GM12873 (cell line): Measurements from ENCODE around the gene SH3RF1.

ENCODE experiments used
- CTCF ChIP-seq: IDR thresholded peaks from 2 replicates; pipeline ENCODE4 v1.5.1; 2012; ENCODE audit warnings: low read depth, mild to moderate bottlenecking, moderate library complexity, low read length, control low read depth; ENCODE audit not compliant: insufficient read depth; ENCODE audit errors: missing control alignments

SH3RF1 gene

GRCh38 chr4:169174247-169174646 lies 96.5 kb downstream of the SH3RF1 start:
- TF ChIP-seq CTCF: no peak

GRCh38 chr4:169167957-169168858 lies 102.5 kb downstream of the SH3RF1 start:
- TF ChIP-seq CTCF: no peak

- TF ChIP-seq CTCF: no peak
These were observed 105.9 kb downstream of the SH3RF1 start for GRCh38 chr4:169164669-169165415.

- no peak for TF ChIP-seq CTCF
These were observed 106.6 kb downstream of the SH3RF1 start for GRCh38 chr4:169163947-169164668.

DNA sequence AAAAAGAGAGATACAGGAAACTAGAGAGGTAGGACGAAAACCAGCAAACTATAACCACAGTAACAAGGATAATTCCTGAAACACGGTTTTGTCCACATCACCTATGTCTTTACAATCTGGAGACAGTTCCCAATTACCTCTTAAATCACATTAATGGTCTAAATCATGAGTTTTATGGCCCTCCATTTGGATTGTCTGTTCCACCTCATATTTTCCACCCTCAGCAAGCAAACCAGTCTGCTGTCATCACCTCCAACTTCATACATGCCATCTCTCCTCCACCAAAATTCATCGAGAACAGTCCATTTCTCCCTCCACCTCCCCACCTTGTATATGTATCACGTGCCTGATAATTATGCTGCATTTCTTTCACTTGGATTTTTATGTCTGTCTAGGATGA lies 107.3 kb downstream of the SH3RF1 start:
- TF ChIP-seq CTCF: no peak

DNA sequence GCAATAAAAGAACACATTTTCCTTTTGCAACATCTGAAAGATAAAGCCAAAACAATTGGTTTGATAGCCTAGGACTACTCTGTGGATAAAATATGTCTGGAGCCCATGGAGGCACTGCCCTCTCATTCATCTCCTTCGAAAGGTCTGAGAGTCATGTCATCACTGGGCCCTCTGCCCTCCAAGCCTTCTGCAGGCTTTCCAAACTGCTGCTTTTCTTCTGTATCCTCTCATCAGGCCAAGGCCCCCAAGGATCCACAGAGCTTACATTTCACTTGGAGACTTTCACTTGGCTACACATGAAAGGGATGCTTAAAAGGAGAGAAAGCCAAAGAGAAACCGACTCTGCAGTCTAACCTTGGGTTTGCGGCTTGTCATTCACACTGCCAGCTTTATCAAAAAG lies 109.9 kb downstream of the SH3RF1 start:
- TF ChIP-seq CTCF: no peak
